DMS 273 treated with DMSO at 0.1 percent for 48 hours (cell line): ENCODE results near the gene NSUN2.

Experiments used
- DNase-seq: peaks from one replicate; lab custom pipeline; 2025; lab: John Stamatoyannopoulos, UW

NSUN2 gene

GRCh38 chr5:6556089-6556801, 76.6 kb downstream of the NSUN2 start:
- DNase-seq, result no peak

- no peak for DNase-seq
Observed at GRCh38 chr5:6554812-6555211, 78.0 kb downstream of the NSUN2 start.

GRCh38 chr5:6553972-6554371, 78.9 kb downstream of the NSUN2 start:
- no peak for DNase-seq

GRCh38 chr5:6552612-6553011, 80.2 kb downstream of the NSUN2 start:
- DNase-seq, result no peak

GRCh38 chr5:6551955-6552313, 80.9 kb downstream of the NSUN2 start:
- DNase-seq, result no peak

- DNase-seq, result no peak
Observed at GRCh38 chr5:6551287-6551954, 81.4 kb downstream of the NSUN2 start.

GRCh38 chr5:6550628-6551027, 82.2 kb downstream of the NSUN2 start:
- DNase-seq, result no peak
